ENCODE data around the gene TPT1. TPM values are rescaled to one million over a fixed set of nuclear protein-coding genes. Genes with fewer than 3 reads are reported as not detected.

The TPT1 gene
- total RNA-seq, 1 donor, result 2,345 TPM

DNA sequence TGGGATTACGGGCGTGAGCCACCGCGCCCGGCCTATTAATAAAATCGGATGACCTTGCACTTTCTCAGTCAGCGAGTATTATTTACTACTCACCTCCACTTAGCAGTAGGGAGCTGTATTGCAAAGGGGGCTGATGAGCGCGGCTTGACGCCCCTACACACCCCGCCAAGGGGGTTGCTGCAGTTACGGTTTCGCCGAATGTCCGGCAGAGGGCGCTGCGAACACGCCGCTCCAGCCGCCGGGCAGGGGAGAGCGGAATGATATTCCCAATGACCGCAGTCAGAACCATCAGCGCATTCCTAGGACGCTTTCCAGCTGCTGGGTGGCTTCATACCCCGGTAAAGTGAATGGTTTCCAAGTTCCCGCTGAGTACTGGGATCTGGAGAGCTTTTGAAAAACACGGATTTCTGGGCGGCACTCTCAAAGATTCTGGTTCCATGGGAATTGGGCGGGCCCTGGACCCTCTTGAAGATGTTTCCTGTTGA is 30.0 kb upstream of the TPT1 start:
- DNase-seq (ENCODE audit: low read depth), result peak; percentile 84
- H3K4me3 ChIP-seq (ENCODE audit: low read depth, low read length), result no peak overlapping the region

GRCh38 chr13:45369116-45369515 is 28.1 kb upstream of the TPT1 start:
- TF ChIP-seq, protein P1, sequence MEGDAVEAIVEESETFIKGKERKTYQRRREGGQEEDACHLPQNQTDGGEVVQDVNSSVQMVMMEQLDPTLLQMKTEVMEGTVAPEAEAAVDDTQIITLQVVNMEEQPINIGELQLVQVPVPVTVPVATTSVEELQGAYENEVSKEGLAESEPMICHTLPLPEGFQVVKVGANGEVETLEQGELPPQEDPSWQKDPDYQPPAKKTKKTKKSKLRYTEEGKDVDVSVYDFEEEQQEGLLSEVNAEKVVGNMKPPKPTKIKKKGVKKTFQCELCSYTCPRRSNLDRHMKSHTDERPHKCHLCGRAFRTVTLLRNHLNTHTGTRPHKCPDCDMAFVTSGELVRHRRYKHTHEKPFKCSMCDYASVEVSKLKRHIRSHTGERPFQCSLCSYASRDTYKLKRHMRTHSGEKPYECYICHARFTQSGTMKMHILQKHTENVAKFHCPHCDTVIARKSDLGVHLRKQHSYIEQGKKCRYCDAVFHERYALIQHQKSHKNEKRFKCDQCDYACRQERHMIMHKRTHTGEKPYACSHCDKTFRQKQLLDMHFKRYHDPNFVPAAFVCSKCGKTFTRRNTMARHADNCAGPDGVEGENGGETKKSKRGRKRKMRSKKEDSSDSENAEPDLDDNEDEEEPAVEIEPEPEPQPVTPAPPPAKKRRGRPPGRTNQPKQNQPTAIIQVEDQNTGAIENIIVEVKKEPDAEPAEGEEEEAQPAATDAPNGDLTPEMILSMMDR (IDR thresholded peaks at IDR 0.05; ENCODE audit: insufficient read depth, low read depth, low read length), result no peak
- DNase-seq (ENCODE audit: low read depth), result no peak
- H3K4me3 ChIP-seq (ENCODE audit: low read depth, low read length), result no peak overlapping the region

More for the DNA sequence above, 30.0 kb upstream of the TPT1 start:
- TF ChIP-seq, protein P1 (IDR thresholded peaks at IDR 0.05; ENCODE audit: insufficient read depth, low read depth, low read length), result peak; percentile 97

GRCh38 chr13:45368571-45368970 is 27.6 kb upstream of the TPT1 start:
- TF ChIP-seq, protein P1 (IDR thresholded peaks at IDR 0.05; ENCODE audit: insufficient read depth, low read depth, low read length), result no peak
- DNase-seq (ENCODE audit: low read depth), result no peak

GRCh38 chr13:45368005-45368404 is 27.0 kb upstream of the TPT1 start:
- DNase-seq (ENCODE audit: low read depth), result no peak
- TF ChIP-seq, protein P1 (IDR thresholded peaks at IDR 0.05; ENCODE audit: insufficient read depth, low read depth, low read length), result no peak
- no peak overlapping the region for H3K4me3 ChIP-seq (ENCODE audit: low read depth, low read length)

More at GRCh38 chr13:45368571-45368970, 27.6 kb upstream of the TPT1 start:
- no peak overlapping the region for H3K4me3 ChIP-seq (ENCODE audit: low read depth, low read length)

GRCh38 chr13:45367358-45367757 is 26.4 kb upstream of the TPT1 start:
- TF ChIP-seq, protein P1 (IDR thresholded peaks at IDR 0.05; ENCODE audit: insufficient read depth, low read depth, low read length), result no peak
- DNase-seq (ENCODE audit: low read depth), result peak; percentile 65
- no peak overlapping the region for H3K4me3 ChIP-seq (ENCODE audit: low read depth, low read length)

GRCh38 chr13:45365558-45365885 is 24.5 kb upstream of the TPT1 start:
- H3K4me3 ChIP-seq (ENCODE audit: low read depth, low read length), result no peak overlapping the region
- TF ChIP-seq, protein P1 (IDR thresholded peaks at IDR 0.05; ENCODE audit: insufficient read depth, low read depth, low read length), result no peak

GRCh38 chr13:45364876-45365557 is 24.0 kb upstream of the TPT1 start:
- DNase-seq (ENCODE audit: low read depth), result no peak
- H3K4me3 ChIP-seq (ENCODE audit: low read depth, low read length), result no peak overlapping the region
- TF ChIP-seq, protein P1 (IDR thresholded peaks at IDR 0.05; ENCODE audit: insufficient read depth, low read depth, low read length), result no peak

More at GRCh38 chr13:45365558-45365885, 24.5 kb upstream of the TPT1 start:
- no peak for DNase-seq (ENCODE audit: low read depth)

All from fibroblast of villous mesenchyme (primary cell).